ENCODE results near the gene INPP1. TPM values are rescaled to one million over a fixed set of nuclear protein-coding genes. Genes with fewer than 3 reads are reported as not detected.

The INPP1 gene
- total RNA-seq, 2 donors from 2014 or later, result 13.0 to 34.4 TPM

- TF ChIP-seq POLR2A (IDR thresholded peaks at IDR 0.05) (no peak), POLR2AphosphoS5 (IDR thresholded peaks at IDR 0.05) (no peak)
- TF ChIP-seq, protein P1, sequence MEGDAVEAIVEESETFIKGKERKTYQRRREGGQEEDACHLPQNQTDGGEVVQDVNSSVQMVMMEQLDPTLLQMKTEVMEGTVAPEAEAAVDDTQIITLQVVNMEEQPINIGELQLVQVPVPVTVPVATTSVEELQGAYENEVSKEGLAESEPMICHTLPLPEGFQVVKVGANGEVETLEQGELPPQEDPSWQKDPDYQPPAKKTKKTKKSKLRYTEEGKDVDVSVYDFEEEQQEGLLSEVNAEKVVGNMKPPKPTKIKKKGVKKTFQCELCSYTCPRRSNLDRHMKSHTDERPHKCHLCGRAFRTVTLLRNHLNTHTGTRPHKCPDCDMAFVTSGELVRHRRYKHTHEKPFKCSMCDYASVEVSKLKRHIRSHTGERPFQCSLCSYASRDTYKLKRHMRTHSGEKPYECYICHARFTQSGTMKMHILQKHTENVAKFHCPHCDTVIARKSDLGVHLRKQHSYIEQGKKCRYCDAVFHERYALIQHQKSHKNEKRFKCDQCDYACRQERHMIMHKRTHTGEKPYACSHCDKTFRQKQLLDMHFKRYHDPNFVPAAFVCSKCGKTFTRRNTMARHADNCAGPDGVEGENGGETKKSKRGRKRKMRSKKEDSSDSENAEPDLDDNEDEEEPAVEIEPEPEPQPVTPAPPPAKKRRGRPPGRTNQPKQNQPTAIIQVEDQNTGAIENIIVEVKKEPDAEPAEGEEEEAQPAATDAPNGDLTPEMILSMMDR (IDR thresholded peaks at IDR 0.05), result no peak
- intact Hi-C loops (cut with DNase I), result no loop called here
- peak overlapping the region; percentile 24 to 41 for H3K27ac ChIP-seq
- no peak overlapping the region for H3K4me3 ChIP-seq
- H3K4me1 ChIP-seq (replicated peaks), result peaks cover 12% of the 10 kb centered on the region
- no peak for DNase-seq (ENCODE audit: low spot score)
- no peaks in the 10 kb centered on the region for H3K9me3 ChIP-seq
- no peaks in the 10 kb centered on the region for H3K36me3 ChIP-seq
- no peaks in the 10 kb centered on the region for H3K27me3 ChIP-seq (replicated peaks; ENCODE audit: insufficient read depth)
- WGBS, result 66% methylated on average over 2 of the region's 2 CpGs
These were observed 72.7 kb downstream of the INPP1 start for GRCh38 chr2:190415794-190416775.

GRCh38 chr2:190417045-190417842, 73.9 kb downstream of the INPP1 start:
- WGBS, result 44% methylated on average over 9 of the region's 9 CpGs
- Histone ChIP-seq H3K27me3 (replicated peaks; ENCODE audit: insufficient read depth) (no peaks in the 10 kb centered on the region), H3K9me3 (no peaks in the 10 kb centered on the region), H3K4me3 (no peak overlapping the region), H3K27ac (peak overlapping the region; percentile 24 to 41), H3K4me1 (replicated peaks) (peaks cover 12% of the 10 kb centered on the region), H3K36me3 (no peaks in the 10 kb centered on the region)
- intact Hi-C loops (cut with DNase I), result no loop called here
- DNase-seq (ENCODE audit: low spot score), result no peak
- TF ChIP-seq POLR2A (IDR thresholded peaks at IDR 0.05), result no peak
- peak; percentile 26 for TF ChIP-seq POLR2AphosphoS5 (IDR thresholded peaks at IDR 0.05)
- TF ChIP-seq, protein P1 (IDR thresholded peaks at IDR 0.05), result no peak

DNA sequence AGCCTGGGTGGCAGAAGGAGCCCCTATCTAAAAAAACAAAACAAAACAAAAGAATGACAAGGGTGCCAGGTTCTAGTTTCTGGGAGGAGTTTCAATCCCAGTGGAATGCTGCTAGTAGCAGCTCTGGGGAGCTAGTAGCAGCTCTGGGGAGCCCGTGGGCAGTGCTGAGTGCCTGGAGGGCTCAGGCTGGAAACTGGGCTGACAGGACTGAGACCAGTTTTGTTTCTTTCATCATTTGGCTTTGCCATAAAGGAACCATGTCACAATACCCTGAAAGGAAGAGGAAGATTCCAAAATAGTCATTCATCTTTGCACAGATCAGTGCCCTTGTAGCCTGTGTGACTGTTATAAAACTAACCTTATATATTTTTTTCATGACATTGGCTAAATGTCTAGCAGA, 75.3 kb downstream of the INPP1 start:
- intact Hi-C loops (cut with DNase I), result no loop called here
- Histone ChIP-seq H3K27ac (no peak overlapping the region), H3K27me3 (replicated peaks; ENCODE audit: insufficient read depth) (no peaks in the 10 kb centered on the region), H3K4me3 (no peak overlapping the region), H3K4me1 (replicated peaks) (peaks cover 7% of the 10 kb centered on the region), H3K9me3 (no peaks in the 10 kb centered on the region), H3K36me3 (no peaks in the 10 kb centered on the region)
- WGBS, result 35% methylated on average over 1 of the region's 1 CpG
- TF ChIP-seq, protein P1 (IDR thresholded peaks at IDR 0.05), result no peak
- no peak for DNase-seq (ENCODE audit: low spot score)

DNA sequence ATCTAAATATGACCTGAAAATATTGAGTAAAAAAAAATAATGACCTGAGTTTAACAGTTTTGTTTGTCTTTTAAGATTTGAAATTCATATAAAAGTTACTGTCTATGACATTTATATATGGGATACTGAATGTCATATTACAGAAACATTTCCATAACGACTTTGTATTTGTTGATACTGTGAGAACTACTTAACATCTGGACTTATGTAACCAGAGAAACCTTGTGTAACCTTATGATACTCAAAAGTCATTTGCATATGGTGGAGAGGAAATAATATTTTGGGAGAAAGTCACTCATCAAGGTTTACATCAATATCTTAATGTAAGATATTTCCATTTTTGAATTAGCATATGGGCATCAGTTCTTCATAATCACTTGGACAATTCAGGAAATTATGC, 77.4 kb downstream of the INPP1 start:
- H3K27ac ChIP-seq, result no peak overlapping the region
- no peak overlapping the region for H3K4me3 ChIP-seq
- WGBS, result 34% methylated on average over 1 of the region's 1 CpG
- TF ChIP-seq POLR2A (IDR thresholded peaks at IDR 0.05), result no peak
- TF ChIP-seq POLR2AphosphoS5 (IDR thresholded peaks at IDR 0.05), result no peak
- TF ChIP-seq, protein P1 (IDR thresholded peaks at IDR 0.05), result no peak
- no peaks in the 10 kb centered on the region for H3K36me3 ChIP-seq
- no peaks in the 10 kb centered on the region for H3K9me3 ChIP-seq
- DNase-seq (ENCODE audit: low spot score), result no peak
- intact Hi-C loops (cut with DNase I), result no loop called here
- peaks cover 3% of the 10 kb centered on the region for H3K4me1 ChIP-seq (replicated peaks)
- H3K27me3 ChIP-seq (replicated peaks; ENCODE audit: insufficient read depth), result no peaks in the 10 kb centered on the region

Other genes with a start within 250 kb of the INPP1 start
- gene HIBCH, start 23.8 kb upstream of the INPP1 start, total RNA-seq, result 10 to 100 TPM; 25.3 to 27.8 TPM
- 100 to 1,000 TPM in 1 of 2 donors, 10 to 100 TPM in 1; 89.1 to 114 TPM for gene MFSD6, start 64.8 kb downstream of the INPP1 start, total RNA-seq
- 10 to 100 TPM in 1 of 2 donors, 1 to 10 TPM in 1; 4.6 to 14.0 TPM for gene NEMP2, start 191.1 kb downstream of the INPP1 start, total RNA-seq